GM20000 (cell line): ENCODE results near the gene GNPAT.

Experiments
- DNase-seq: peaks from one replicate; pipeline ENCODE4 v3.0.0; 2012; ENCODE audit warnings: low spot score
- CTCF ChIP-seq: IDR thresholded peaks from 2 replicates; pipeline ENCODE4 v1.5.1; 2012; ENCODE audit warnings: mild to moderate bottlenecking, control low read depth; ENCODE audit errors: extremely low read depth, missing control alignments

Gene GNPAT

GRCh38 chr1:231264642-231265041 is 23.6 kb downstream of the GNPAT start:
- TF ChIP-seq CTCF: no peak
- no peak for DNase-seq

- no peak for TF ChIP-seq CTCF
- DNase-seq: no peak
Measured at GRCh38 chr1:231265379-231265778, 24.4 kb downstream of the GNPAT start.

GRCh38 chr1:231266811-231267322 is 25.9 kb downstream of the GNPAT start:
- no peak for DNase-seq
- TF ChIP-seq CTCF: no peak

- DNase-seq: no peak
- TF ChIP-seq CTCF: no peak
Measured at GRCh38 chr1:231272173-231272572, 31.2 kb downstream of the GNPAT start.

- DNase-seq: no peak
- no peak for TF ChIP-seq CTCF
Measured at GRCh38 chr1:231272880-231273279, 31.9 kb downstream of the GNPAT start.

- DNase-seq: no peak
- TF ChIP-seq CTCF: no peak
Measured at GRCh38 chr1:231274119-231274825, 33.3 kb downstream of the GNPAT start.

- TF ChIP-seq CTCF: no peak
- DNase-seq: no peak
Measured at GRCh38 chr1:231278100-231278790, 37.2 kb downstream of the GNPAT start.
